Measurements from ENCODE around the gene MGAT1. TPM values are rescaled to one million over a fixed set of nuclear protein-coding genes. Genes with fewer than 3 reads are reported as not detected.
"Not testable (repeated sequence)": the region's sequence is repeated elsewhere in the genome, so short reads cannot be mapped to it uniquely, and the experiment has no call there.

MGAT1 gene
- total RNA-seq, 1 donor from 2014 or later, result 45.6 TPM

DNA sequence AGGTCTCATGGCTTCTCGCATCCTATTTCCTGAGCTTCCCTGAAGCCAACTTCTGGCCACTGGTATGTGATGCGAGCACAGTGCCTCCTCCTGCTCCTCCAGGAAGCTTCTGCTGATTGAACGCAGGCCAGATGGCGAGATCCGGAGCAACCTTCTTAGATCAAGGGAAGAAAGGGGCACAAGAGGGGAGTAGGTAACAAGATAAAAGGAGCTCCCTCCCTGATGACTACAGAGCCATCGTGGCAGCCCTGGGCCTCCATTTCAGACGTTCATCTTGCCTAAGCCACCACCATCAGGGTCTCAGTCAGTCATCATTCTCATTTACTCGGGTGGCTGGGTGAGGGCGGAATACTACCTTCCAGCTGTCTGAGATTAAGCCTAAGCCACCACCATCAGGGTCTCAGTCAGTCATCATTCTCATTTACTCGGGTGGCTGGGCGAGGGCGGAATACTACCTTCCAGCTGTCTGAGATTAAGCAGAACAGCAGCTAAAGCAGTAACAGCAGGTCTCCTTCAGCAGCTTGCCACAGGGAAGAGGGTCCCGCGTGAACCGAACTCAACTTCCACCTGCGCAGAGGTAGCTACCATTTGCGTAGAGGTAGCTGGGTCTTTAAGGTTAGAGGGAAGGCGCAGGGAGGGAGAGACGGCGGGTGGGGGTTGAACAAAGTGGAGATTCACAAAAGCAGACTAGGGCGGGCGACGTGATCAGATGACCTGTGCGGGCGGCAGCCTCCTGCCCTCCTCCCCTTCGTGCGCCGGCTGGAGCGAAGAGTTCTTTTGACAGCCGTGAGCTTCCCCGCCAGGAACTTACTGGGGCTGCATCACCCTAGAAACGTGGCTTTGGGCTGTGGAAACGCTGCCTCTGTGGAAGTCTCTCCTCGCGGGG is 27.9 kb upstream of the MGAT1 start:
- DNase-seq, result peak; percentile 77
- H3K27me3 Mint-ChIP-seq (ENCODE audit: unreplicated experiment), result peaks cover 10% of the 10 kb centered on the region
- TF ChIP-seq, protein P1, sequence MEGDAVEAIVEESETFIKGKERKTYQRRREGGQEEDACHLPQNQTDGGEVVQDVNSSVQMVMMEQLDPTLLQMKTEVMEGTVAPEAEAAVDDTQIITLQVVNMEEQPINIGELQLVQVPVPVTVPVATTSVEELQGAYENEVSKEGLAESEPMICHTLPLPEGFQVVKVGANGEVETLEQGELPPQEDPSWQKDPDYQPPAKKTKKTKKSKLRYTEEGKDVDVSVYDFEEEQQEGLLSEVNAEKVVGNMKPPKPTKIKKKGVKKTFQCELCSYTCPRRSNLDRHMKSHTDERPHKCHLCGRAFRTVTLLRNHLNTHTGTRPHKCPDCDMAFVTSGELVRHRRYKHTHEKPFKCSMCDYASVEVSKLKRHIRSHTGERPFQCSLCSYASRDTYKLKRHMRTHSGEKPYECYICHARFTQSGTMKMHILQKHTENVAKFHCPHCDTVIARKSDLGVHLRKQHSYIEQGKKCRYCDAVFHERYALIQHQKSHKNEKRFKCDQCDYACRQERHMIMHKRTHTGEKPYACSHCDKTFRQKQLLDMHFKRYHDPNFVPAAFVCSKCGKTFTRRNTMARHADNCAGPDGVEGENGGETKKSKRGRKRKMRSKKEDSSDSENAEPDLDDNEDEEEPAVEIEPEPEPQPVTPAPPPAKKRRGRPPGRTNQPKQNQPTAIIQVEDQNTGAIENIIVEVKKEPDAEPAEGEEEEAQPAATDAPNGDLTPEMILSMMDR (IDR thresholded peaks at IDR 0.05; ENCODE audit: partially characterized antibody, unreplicated experiment), result no peak
- H3K27ac Mint-ChIP-seq (ENCODE audit: unreplicated experiment), result peak overlapping the region; percentile 99
- H3K9me3 Mint-ChIP-seq (ENCODE audit: unreplicated experiment), result peaks cover 20% of the 10 kb centered on the region
- peaks cover 26% of the 10 kb centered on the region for H3K36me3 Mint-ChIP-seq (ENCODE audit: unreplicated experiment)
- peak overlapping the region; percentile 99 for H3K4me3 Mint-ChIP-seq (ENCODE audit: unreplicated experiment)
- peaks cover 5% of the 10 kb centered on the region for H3K4me1 Mint-ChIP-seq (ENCODE audit: low read depth, unreplicated experiment)

DNA sequence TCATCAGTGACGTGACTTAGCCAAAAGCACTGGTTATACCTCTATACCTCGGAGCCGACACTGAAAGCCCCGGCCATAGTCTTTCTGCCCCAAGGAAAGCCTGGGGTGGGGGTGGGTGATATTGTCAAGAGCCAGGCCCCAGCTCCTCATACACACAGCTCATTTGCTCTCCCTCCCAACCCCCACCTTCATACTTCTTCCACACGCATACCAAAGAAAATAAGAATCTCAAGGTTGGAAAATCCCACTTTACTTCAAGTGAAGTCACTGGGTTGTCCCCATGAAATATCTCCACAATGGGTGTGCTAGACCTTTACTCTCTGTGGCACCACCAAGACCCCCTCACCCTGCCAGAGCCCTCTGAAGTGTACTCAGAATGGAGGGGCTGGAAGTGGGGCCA is 27.1 kb upstream of the MGAT1 start:
- peak overlapping the region; percentile 99 for H3K4me3 Mint-ChIP-seq (ENCODE audit: unreplicated experiment)
- TF ChIP-seq, protein P1 (IDR thresholded peaks at IDR 0.05; ENCODE audit: partially characterized antibody, unreplicated experiment), result no peak
- H3K36me3 Mint-ChIP-seq (ENCODE audit: unreplicated experiment), result peaks cover 25% of the 10 kb centered on the region
- H3K4me1 Mint-ChIP-seq (ENCODE audit: low read depth, unreplicated experiment), result peaks cover 12% of the 10 kb centered on the region
- H3K27ac Mint-ChIP-seq (ENCODE audit: unreplicated experiment), result no peak overlapping the region
- DNase-seq, result no peak
- H3K9me3 Mint-ChIP-seq (ENCODE audit: unreplicated experiment), result peaks cover 20% of the 10 kb centered on the region
- peaks cover 10% of the 10 kb centered on the region for H3K27me3 Mint-ChIP-seq (ENCODE audit: unreplicated experiment)

DNA sequence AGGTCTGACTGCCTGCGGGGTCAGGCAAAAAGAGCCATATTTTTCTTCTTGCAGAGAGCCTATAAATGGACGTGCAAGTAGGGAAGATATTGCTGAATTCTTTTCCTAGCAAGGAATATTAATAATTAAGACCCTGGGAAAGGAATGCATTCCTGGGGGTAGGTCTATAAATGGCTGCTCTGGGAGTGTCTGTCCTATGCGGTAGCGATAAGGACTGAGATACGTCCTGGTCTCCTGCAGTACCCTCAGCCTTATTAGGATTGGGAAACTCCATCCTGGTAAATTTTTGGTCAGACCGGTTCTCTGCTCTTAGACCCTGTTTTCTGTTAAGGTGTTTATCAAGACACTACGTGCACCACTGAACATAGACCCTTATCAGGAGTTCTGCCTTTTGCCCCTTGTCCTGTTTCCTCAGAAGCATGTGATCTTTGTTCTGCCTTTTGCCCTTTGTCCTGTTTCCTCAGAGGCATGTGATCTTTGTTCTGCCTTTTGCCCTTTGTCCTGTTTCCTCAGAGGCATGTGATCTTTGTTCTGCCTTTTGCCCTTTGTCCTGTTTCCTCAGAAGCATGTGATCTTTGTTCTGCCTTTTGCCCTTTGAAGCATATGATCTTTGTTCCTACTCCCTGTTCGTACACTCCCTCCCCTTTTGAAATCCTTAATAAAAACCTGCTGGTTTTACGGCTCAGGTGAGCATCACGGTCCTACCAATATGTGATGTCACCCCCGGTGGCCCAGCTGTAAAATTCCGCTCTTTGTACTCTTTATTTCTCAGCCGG is 26.3 kb upstream of the MGAT1 start:
- not testable (repeated sequence) for H3K4me3 Mint-ChIP-seq (ENCODE audit: unreplicated experiment); DNase-seq; H3K27me3 Mint-ChIP-seq (ENCODE audit: unreplicated experiment); H3K27ac Mint-ChIP-seq (ENCODE audit: unreplicated experiment)
- H3K9me3 Mint-ChIP-seq (ENCODE audit: unreplicated experiment), result peaks cover 20% of the 10 kb centered on the region
- H3K36me3 Mint-ChIP-seq (ENCODE audit: unreplicated experiment), result peaks cover 17% of the 10 kb centered on the region
- peaks cover 15% of the 10 kb centered on the region for H3K4me1 Mint-ChIP-seq (ENCODE audit: low read depth, unreplicated experiment)

GRCh38 chr5:180827374-180827773 is 24.8 kb upstream of the MGAT1 start:
- not testable (repeated sequence) for H3K4me3 Mint-ChIP-seq (ENCODE audit: unreplicated experiment); H3K27ac Mint-ChIP-seq (ENCODE audit: unreplicated experiment); DNase-seq; H3K27me3 Mint-ChIP-seq (ENCODE audit: unreplicated experiment)
- H3K36me3 Mint-ChIP-seq (ENCODE audit: unreplicated experiment), result peaks cover 16% of the 10 kb centered on the region
- peaks cover 20% of the 10 kb centered on the region for H3K9me3 Mint-ChIP-seq (ENCODE audit: unreplicated experiment)
- H3K4me1 Mint-ChIP-seq (ENCODE audit: low read depth, unreplicated experiment), result peaks cover 15% of the 10 kb centered on the region

DNA sequence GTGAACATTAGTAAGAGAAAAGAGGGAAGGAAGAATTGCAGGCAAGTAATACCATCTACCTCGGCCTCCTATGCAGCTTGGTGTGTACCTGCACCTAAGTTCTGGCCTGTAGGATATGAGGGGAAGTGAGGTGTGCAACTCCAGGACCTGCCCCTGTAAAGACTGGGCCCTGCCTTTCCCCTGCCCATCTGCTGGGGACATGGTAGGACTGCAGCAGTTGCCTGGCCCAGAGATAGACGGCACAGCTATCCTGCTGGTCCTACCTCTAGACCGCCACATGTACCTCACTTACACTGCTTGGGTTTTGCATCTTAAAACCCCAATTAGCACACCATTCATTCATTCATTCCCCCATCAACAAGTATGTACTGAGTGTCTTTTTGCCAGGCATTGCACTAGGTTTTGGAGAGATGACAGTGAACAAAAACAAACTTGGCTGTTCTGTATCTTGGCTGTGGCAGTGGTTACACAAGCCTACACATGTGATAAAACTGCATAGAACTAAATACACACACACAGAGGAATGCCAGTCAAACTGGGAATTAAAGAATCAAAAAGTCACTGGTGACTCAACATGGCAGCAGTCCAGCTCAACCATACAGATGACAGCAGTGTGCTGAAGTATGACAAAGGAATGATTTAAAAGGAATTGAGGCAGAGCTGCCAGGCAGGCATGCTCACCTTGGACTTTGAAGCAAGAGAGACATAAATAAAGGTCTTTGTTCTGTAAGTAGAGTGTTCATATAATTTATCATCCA is 23.3 kb upstream of the MGAT1 start:
- TF ChIP-seq, protein P1 (IDR thresholded peaks at IDR 0.05; ENCODE audit: partially characterized antibody, unreplicated experiment), result no peak
- peaks cover 6% of the 10 kb centered on the region for H3K27me3 Mint-ChIP-seq (ENCODE audit: unreplicated experiment)

More for the DNA sequence above, 23.3 kb upstream of the MGAT1 start:
- H3K9me3 Mint-ChIP-seq (ENCODE audit: unreplicated experiment), result peaks cover 14% of the 10 kb centered on the region
- H3K4me3 Mint-ChIP-seq (ENCODE audit: unreplicated experiment), result no peak overlapping the region
- DNase-seq, result no peak
- H3K27ac Mint-ChIP-seq (ENCODE audit: unreplicated experiment), result no peak overlapping the region
- H3K36me3 Mint-ChIP-seq (ENCODE audit: unreplicated experiment), result peaks cover 16% of the 10 kb centered on the region
- H3K4me1 Mint-ChIP-seq (ENCODE audit: low read depth, unreplicated experiment), result peaks cover 15% of the 10 kb centered on the region
